Raji (cell line): ENCODE results near the gene FOLR2.

Source experiments
- POLR2A ChIP-seq: IDR thresholded peaks from 2 replicates; pipeline ENCODE4 v1.6.1; 2011; ENCODE audit warnings: low read depth, low read length, control low read depth; ENCODE audit not compliant: insufficient read depth

FOLR2 gene

GRCh38 chr11:72216638-72217037 lies at the start of gene FOLR2:
Gene FOLR2, plus strand, starts transcription at chr11:72216794. Its CDS starts 1,791 bp downstream, at chr11:72218585.
- no peak for TF ChIP-seq POLR2A

GRCh38 chr11:72173291-72173690 lies 43.3 kb upstream of the FOLR2 start:
- no peak for TF ChIP-seq POLR2A

GRCh38 chr11:72174302-72175070 lies 42.1 kb upstream of the FOLR2 start:
- no peak for TF ChIP-seq POLR2A

GRCh38 chr11:72177656-72178055 lies 38.9 kb upstream of the FOLR2 start:
- TF ChIP-seq POLR2A = no peak

GRCh38 chr11:72179049-72179803 lies 37.4 kb upstream of the FOLR2 start:
- no peak for TF ChIP-seq POLR2A

GRCh38 chr11:72179804-72180396 lies 36.7 kb upstream of the FOLR2 start:
- TF ChIP-seq POLR2A = no peak

- no peak for TF ChIP-seq POLR2A
Measured at GRCh38 chr11:72188267-72188666, 28.3 kb upstream of the FOLR2 start.

GRCh38 chr11:72189455-72190250 lies 26.9 kb upstream of the FOLR2 start:
- no peak for TF ChIP-seq POLR2A

- no peak for TF ChIP-seq POLR2A
Measured at GRCh38 chr11:72190631-72191071, 25.9 kb upstream of the FOLR2 start.

- TF ChIP-seq POLR2A = no peak
Measured at GRCh38 chr11:72191961-72192381, 24.6 kb upstream of the FOLR2 start, which contains the start of gene FOLR1. Gene FOLR1, plus strand, starts transcription at chr11:72192140. Its CDS starts 34 bp downstream, at chr11:72192174.

GRCh38 chr11:72195518-72196270 lies 20.9 kb upstream of the FOLR2 start:
- no peak for TF ChIP-seq POLR2A

- no peak for TF ChIP-seq POLR2A
Measured at GRCh38 chr11:72202571-72202970, 14.0 kb upstream of the FOLR2 start.

GRCh38 chr11:72203163-72203562 lies 13.4 kb upstream of the FOLR2 start:
- no peak for TF ChIP-seq POLR2A

- no peak for TF ChIP-seq POLR2A
Measured at GRCh38 chr11:72204886-72205285, 11.7 kb upstream of the FOLR2 start.
